Amniotic stem cell (primary cell): ENCODE data around the gene TRIM68.

Experiments
- DNase-seq: peaks from one replicate; lab custom pipeline; 2025; lab: John Stamatoyannopoulos, UW

TRIM68 gene

GRCh38 chr11:4607781-4608666 is at the start of gene TRIM68:
TSS of gene TRIM68 (minus strand) at chr11:4608231. CDS start at chr11:4605504, 2,727 bp downstream.
- DNase-seq = peak; percentile 87

- no peak for DNase-seq
Measured at GRCh38 chr11:4654635-4655369, 46.8 kb upstream of the TRIM68 start.

GRCh38 chr11:4647766-4648165 is 39.7 kb upstream of the TRIM68 start:
- DNase-seq = no peak

- DNase-seq = no peak
Measured at GRCh38 chr11:4645974-4646373, 37.9 kb upstream of the TRIM68 start.

GRCh38 chr11:4644233-4644632 is 36.2 kb upstream of the TRIM68 start:
- DNase-seq = no peak

- no peak for DNase-seq
Measured at GRCh38 chr11:4643682-4644081, 35.7 kb upstream of the TRIM68 start, which contains the start of gene OR51E1. TSS of gene OR51E1 (plus strand) at chr11:4643982. CDS start at chr11:4652527, 8,545 bp downstream.

- no peak for DNase-seq
Measured at GRCh38 chr11:4643076-4643475, 35.0 kb upstream of the TRIM68 start.

GRCh38 chr11:4642043-4642442 is 34.0 kb upstream of the TRIM68 start:
- no peak for DNase-seq

GRCh38 chr11:4641501-4641900 is 33.5 kb upstream of the TRIM68 start:
- no peak for DNase-seq

- no peak for DNase-seq
Measured at GRCh38 chr11:4639931-4640330, 31.9 kb upstream of the TRIM68 start.

- no peak for DNase-seq
Measured at GRCh38 chr11:4637662-4638047, 29.6 kb upstream of the TRIM68 start.

GRCh38 chr11:4636962-4637661 is 29.1 kb upstream of the TRIM68 start, which contains the start of gene OR51D1:
TSS of gene OR51D1 (plus strand) at chr11:4637477. CDS start at chr11:4639791, 2,314 bp downstream.
- DNase-seq = no peak

- no peak for DNase-seq
Measured at GRCh38 chr11:4636136-4636535, 28.1 kb upstream of the TRIM68 start.

GRCh38 chr11:4626207-4627099 is 18.4 kb upstream of the TRIM68 start:
- peak; percentile 13 for DNase-seq

GRCh38 chr11:4619514-4619913 is 11.5 kb upstream of the TRIM68 start:
- no peak for DNase-seq

GRCh38 chr11:4615856-4616444 is 7.9 kb upstream of the TRIM68 start:
- no peak for DNase-seq

GRCh38 chr11:4611986-4612385 is 4.0 kb upstream of the TRIM68 start:
- DNase-seq = no peak

GRCh38 chr11:4610258-4610935 is 2.4 kb upstream of the TRIM68 start:
- no peak for DNase-seq

GRCh38 chr11:4607096-4607495 is 935 bp downstream of the TRIM68 start:
- no peak for DNase-seq
